Testis (tissue), 2 donors: ENCODE data around the gene SYNGR3.
"Not testable (repeated sequence)": the region's sequence is repeated elsewhere in the genome, so short reads cannot be mapped to it uniquely, and the experiment has no call there.

Experiments
- POLR2A ChIP-seq: fragments of 450-650 bp; IDR thresholded peaks from one replicate; pipeline ENCODE4 v1.6.1; 2017; ENCODE audit warnings: antibody characterized with exemption, mild to moderate bottlenecking, moderate library complexity
- TF ChIP-seq, protein P1 (sequence below), 3 experiments: fragments of 450-650 bp in 2 of 3; fragments of 200-600 bp in 1 of 3; sonication (generic) in 1 of 3; IDR thresholded peaks; one replicate each; pipeline ENCODE4 v1.5.1; 2016 to 2019; ENCODE audit warnings: antibody characterized with exemption in 3 of 3, mild to moderate bottlenecking in 2 of 3, moderate library complexity in 1 of 3

DNA sequence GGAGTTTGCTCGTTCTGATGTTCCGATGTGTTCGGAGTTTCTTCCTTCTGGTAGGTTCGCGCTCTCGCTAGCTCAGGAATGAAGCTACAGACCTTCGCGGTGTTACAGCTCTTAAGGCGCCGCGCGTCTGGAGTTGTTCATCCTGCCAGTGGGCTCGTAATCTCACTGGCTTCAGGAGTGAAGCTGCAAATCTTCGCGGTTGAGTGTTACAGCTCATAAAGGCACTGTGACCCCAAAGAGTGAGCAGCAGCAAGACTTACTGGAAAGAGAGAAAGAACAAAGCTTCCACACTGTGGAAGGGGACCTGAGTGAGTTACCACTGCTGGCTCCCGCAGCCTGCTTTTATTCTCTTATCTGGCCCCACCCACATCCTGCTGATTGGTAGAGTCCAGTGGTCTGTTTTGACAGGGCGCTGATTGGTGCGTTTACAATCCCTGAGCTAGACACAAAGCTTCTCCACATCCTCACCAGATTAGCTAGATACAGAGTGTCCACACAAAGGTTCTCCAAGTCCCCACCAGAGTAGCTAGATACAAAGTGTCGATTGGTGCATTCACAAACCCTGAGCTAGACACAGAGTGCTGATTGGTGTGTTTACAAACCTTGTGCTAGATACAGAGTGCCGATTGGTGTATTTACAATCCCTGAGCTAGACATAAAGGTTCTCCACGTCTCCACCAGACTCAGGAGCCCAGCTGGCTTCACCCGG is 32.2 kb upstream of the SYNGR3 start:
- TF ChIP-seq, protein P1, sequence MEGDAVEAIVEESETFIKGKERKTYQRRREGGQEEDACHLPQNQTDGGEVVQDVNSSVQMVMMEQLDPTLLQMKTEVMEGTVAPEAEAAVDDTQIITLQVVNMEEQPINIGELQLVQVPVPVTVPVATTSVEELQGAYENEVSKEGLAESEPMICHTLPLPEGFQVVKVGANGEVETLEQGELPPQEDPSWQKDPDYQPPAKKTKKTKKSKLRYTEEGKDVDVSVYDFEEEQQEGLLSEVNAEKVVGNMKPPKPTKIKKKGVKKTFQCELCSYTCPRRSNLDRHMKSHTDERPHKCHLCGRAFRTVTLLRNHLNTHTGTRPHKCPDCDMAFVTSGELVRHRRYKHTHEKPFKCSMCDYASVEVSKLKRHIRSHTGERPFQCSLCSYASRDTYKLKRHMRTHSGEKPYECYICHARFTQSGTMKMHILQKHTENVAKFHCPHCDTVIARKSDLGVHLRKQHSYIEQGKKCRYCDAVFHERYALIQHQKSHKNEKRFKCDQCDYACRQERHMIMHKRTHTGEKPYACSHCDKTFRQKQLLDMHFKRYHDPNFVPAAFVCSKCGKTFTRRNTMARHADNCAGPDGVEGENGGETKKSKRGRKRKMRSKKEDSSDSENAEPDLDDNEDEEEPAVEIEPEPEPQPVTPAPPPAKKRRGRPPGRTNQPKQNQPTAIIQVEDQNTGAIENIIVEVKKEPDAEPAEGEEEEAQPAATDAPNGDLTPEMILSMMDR (IDR thresholded peaks at IDR 0.05) = not testable (repeated sequence)
- TF ChIP-seq POLR2A = not testable (repeated sequence)
